Measurements from ENCODE around the gene ADAMTS10. TPM values are rescaled to one million over a fixed set of nuclear protein-coding genes. Genes with fewer than 3 reads are reported as not detected.

Gene ADAMTS10
- total RNA-seq, 1 experiment from 2014 or later: 10.2 TPM

DNA sequence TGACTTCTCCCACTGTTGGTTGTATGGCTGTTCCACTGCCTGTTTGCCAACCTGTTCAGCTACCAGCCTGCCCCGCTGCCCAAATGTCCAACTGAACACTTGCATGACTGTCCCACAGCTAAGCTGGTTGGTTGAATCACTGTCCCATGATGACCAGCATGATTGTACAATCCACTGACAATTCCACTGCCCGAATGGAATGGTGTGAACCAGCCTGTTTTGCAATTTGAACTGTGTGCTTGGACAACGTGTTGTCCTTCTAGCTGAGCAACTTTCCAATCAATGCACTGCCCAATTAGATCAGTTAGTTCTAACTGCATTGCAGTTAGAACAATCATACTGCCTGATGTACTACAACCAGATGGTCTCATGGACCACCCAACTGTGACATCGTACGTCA is 8.7 kb downstream of the ADAMTS10 start:
- CTCF ChIA-PET: no interaction called here
- Histone ChIP-seq H3K9me3 (ENCODE audit: control insufficient read depth in 1 of 2, insufficient read depth in 1 of 2, low read depth in 1 of 2, low read length in 2 of 2) (peaks cover 0 to 5% of the 10 kb centered on the region in 2 experiments; a peak in 2 of 4 replicates), H3K36me3 (ENCODE audit: control insufficient read depth in 1 of 2, insufficient read depth in 2 of 2, low read length in 2 of 2) (no peaks in the 10 kb centered on the region), H3K4me2 (ENCODE audit: low read length) (no peak overlapping the region), H3K9me2 (ENCODE audit: insufficient read depth) (no peaks in the 10 kb centered on the region), H2AFZ (ENCODE audit: low read depth, low read length, poor library complexity, severe bottlenecking) (no peak overlapping the region), H3K4me1 (ENCODE audit: control insufficient read depth in 1 of 2, insufficient read depth in 2 of 2, low read length in 2 of 2) (no peaks in the 10 kb centered on the region), H4K20me1 (ENCODE audit: insufficient read depth) (no peaks in the 10 kb centered on the region), H3K27me3 (ENCODE audit: insufficient read depth, low read length) (no peaks in the 10 kb centered on the region), H3K79me2 (ENCODE audit: insufficient read depth, low read length) (no peaks in the 10 kb centered on the region), H3K27ac (ENCODE audit: low read depth, low read length) (no peak overlapping the region), H3K4me3 (replicated peaks in 1 of 2; ENCODE audit: low read depth in 1 of 2, low read length in 2 of 2) (no peak overlapping the region), H3K9ac (ENCODE audit: low read length) (no peak overlapping the region)
- RAD21 ChIA-PET (ENCODE audit: low non-redundant PET in 1 of 2, low total read pairs in 2 of 2, uncharacterized antibody in 2 of 2, unreplicated experiment in 2 of 2): no interaction called here
- DNase-seq (ENCODE audit: low read depth, low spot score) (no peak), ATAC-seq (no peak)
- POLR2A ChIA-PET: no interaction called here
- intact Hi-C loops (cut with micrococcal nuclease): no loop called here
- TF ChIP-seq, protein P1, sequence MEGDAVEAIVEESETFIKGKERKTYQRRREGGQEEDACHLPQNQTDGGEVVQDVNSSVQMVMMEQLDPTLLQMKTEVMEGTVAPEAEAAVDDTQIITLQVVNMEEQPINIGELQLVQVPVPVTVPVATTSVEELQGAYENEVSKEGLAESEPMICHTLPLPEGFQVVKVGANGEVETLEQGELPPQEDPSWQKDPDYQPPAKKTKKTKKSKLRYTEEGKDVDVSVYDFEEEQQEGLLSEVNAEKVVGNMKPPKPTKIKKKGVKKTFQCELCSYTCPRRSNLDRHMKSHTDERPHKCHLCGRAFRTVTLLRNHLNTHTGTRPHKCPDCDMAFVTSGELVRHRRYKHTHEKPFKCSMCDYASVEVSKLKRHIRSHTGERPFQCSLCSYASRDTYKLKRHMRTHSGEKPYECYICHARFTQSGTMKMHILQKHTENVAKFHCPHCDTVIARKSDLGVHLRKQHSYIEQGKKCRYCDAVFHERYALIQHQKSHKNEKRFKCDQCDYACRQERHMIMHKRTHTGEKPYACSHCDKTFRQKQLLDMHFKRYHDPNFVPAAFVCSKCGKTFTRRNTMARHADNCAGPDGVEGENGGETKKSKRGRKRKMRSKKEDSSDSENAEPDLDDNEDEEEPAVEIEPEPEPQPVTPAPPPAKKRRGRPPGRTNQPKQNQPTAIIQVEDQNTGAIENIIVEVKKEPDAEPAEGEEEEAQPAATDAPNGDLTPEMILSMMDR (IDR thresholded peaks at IDR 0.05 in 2 of 3, conservative IDR thresholded peaks at IDR 0.05 in 1 of 3; ENCODE audit: borderline replicate concordance in 1 of 3, insufficient read depth in 1 of 3, low read depth in 2 of 3, low read length in 2 of 3): no peak
- no peak for TF ChIP-seq RAD21 (IDR thresholded peaks at IDR 0.05; ENCODE audit: low read depth)
- TF ChIP-seq, protein P2, sequence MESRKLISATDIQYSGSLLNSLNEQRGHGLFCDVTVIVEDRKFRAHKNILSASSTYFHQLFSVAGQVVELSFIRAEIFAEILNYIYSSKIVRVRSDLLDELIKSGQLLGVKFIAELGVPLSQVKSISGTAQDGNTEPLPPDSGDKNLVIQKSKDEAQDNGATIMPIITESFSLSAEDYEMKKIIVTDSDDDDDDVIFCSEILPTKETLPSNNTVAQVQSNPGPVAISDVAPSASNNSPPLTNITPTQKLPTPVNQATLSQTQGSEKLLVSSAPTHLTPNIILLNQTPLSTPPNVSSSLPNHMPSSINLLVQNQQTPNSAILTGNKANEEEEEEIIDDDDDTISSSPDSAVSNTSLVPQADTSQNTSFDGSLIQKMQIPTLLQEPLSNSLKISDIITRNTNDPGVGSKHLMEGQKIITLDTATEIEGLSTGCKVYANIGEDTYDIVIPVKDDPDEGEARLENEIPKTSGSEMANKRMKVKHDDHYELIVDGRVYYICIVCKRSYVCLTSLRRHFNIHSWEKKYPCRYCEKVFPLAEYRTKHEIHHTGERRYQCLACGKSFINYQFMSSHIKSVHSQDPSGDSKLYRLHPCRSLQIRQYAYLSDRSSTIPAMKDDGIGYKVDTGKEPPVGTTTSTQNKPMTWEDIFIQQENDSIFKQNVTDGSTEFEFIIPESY (IDR thresholded peaks at IDR 0.05; ENCODE audit: extremely low read depth, insufficient replicate concordance, low read length): no peak
- TF ChIP-seq EGR1 (IDR thresholded peaks at IDR 0.05; ENCODE audit: low read depth): no peak
- no peak for TF ChIP-seq FOSL1 (IDR thresholded peaks at IDR 0.05; ENCODE audit: low read depth)
- TF ChIP-seq, protein P3, sequence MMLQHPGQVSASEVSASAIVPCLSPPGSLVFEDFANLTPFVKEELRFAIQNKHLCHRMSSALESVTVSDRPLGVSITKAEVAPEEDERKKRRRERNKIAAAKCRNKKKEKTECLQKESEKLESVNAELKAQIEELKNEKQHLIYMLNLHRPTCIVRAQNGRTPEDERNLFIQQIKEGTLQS (IDR thresholded peaks at IDR 0.05): no peak
- TF ChIP-seq CEBPB (IDR thresholded peaks at IDR 0.05; ENCODE audit: low read depth): no peak
- TF ChIP-seq, protein P4, sequence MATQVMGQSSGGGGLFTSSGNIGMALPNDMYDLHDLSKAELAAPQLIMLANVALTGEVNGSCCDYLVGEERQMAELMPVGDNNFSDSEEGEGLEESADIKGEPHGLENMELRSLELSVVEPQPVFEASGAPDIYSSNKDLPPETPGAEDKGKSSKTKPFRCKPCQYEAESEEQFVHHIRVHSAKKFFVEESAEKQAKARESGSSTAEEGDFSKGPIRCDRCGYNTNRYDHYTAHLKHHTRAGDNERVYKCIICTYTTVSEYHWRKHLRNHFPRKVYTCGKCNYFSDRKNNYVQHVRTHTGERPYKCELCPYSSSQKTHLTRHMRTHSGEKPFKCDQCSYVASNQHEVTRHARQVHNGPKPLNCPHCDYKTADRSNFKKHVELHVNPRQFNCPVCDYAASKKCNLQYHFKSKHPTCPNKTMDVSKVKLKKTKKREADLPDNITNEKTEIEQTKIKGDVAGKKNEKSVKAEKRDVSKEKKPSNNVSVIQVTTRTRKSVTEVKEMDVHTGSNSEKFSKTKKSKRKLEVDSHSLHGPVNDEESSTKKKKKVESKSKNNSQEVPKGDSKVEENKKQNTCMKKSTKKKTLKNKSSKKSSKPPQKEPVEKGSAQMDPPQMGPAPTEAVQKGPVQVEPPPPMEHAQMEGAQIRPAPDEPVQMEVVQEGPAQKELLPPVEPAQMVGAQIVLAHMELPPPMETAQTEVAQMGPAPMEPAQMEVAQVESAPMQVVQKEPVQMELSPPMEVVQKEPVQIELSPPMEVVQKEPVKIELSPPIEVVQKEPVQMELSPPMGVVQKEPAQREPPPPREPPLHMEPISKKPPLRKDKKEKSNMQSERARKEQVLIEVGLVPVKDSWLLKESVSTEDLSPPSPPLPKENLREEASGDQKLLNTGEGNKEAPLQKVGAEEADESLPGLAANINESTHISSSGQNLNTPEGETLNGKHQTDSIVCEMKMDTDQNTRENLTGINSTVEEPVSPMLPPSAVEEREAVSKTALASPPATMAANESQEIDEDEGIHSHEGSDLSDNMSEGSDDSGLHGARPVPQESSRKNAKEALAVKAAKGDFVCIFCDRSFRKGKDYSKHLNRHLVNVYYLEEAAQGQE (IDR thresholded peaks at IDR 0.05; ENCODE audit: low read depth): no peak
- no peak for TF ChIP-seq TCF7L2 (IDR thresholded peaks at IDR 0.05; ENCODE audit: borderline replicate concordance, extremely low read depth, insufficient read depth, insufficient read length)
- BruUV-seq (replicated peaks): no TSS peak
